ENCODE results near the gene IGLL5.
A peak's percentile ranks its signal among the peaks of the same experiment; 100 is the strongest.

The IGLL5 gene

GRCh38 chr22:22887621-22888503 lies at the start of gene IGLL5:
IGLL5 (plus strand) TSS chr22:22887816; CDS start chr22:22888054, 238 bp downstream.
- no peak for DNase-seq (ENCODE audit: low read depth in 2 of 2, low spot score in 1 of 2)

DNA sequence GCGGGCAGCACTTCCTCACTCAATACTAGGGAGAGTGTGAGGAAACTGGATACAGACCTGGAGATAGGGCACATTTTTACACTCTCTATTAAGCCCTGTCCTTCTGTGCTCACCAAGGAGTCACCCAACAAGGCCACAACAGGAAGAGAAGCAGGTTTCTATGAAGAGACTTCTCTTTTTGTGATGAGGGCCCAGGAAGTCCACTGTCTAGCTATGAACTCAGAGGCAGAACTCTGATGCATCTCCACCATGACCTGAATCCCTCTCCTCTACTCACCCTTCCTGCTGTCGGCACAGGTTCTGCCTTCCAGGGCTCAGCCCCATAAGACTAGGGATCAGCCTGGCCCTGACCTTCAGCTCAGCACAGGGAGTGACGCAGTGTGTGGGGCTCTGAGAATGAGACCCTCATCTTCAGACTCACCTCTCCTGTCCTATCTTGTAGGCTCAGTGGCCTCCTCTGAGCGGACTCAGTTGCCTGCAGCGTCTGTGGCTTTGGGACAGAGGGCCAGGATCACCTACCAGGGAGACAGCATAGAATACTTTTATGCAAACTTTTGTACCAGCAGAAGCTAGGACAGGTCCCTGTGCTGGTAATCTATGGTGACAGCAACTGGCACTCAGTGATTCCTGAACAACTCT lies 49.3 kb upstream of the IGLL5 start:
- no peak for DNase-seq (ENCODE audit: low read depth in 2 of 2, low spot score in 1 of 2)

- DNase-seq (ENCODE audit: low read depth in 2 of 2, low spot score in 1 of 2): no peak
These were observed 47.9 kb upstream of the IGLL5 start for GRCh38 chr22:22839570-22840314.

GRCh38 chr22:22840780-22841179 lies 46.8 kb upstream of the IGLL5 start:
- DNase-seq (ENCODE audit: low read depth in 2 of 2, low spot score in 1 of 2): no peak

DNA sequence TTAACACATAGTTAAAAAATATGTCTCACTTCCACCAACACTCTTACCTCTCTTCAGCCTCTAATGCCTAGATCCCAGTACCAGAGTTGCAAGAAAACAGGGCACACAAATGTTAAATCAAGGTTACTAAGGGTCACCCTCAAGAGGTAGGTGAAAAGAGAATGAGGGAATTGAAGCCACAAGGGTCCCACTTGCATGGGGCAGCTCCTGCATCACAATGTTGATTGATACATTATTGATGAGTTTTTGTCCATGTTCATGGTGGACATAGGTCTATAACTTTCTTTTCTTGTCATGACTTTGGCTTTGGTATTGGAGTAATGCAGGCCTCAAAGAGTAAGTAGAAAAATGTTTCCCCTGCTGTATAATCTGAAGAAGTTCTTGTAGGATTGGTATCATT lies 46.0 kb upstream of the IGLL5 start:
- no peak for DNase-seq (ENCODE audit: low read depth in 2 of 2, low spot score in 1 of 2)

DNA sequence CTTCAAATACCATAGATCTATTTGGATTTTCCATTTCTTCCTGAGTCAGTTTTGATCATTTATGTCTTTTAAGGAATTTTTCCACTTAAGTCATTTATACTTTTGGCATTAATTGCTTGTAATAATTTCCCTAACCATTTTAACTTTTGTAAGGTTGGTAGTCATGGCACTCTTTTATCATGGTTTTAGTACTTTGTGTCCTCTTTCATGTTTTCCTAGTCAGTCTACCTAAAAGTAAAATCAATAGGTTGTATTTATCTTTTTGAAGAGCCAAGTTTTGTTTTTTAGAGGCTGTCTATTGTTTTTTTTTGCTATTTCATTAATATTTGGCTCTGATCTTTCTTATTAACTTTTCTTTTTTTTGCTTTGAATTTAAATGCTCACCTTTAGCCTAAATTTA lies 45.5 kb upstream of the IGLL5 start:
- DNase-seq (ENCODE audit: low read depth in 2 of 2, low spot score in 1 of 2): no peak

GRCh38 chr22:22843848-22844247 lies 43.8 kb upstream of the IGLL5 start:
- DNase-seq (ENCODE audit: low read depth in 2 of 2, low spot score in 1 of 2): no peak

GRCh38 chr22:22847241-22847640 lies 40.4 kb upstream of the IGLL5 start:
- DNase-seq (ENCODE audit: low read depth in 2 of 2, low spot score in 1 of 2): no peak

GRCh38 chr22:22848364-22848866 lies 39.2 kb upstream of the IGLL5 start:
- peak; percentile 16 to 47 for DNase-seq (ENCODE audit: low read depth in 2 of 2, low spot score in 1 of 2)

GRCh38 chr22:22849640-22850610 lies 37.7 kb upstream of the IGLL5 start:
- no peak for DNase-seq (ENCODE audit: low read depth in 2 of 2, low spot score in 1 of 2)

GRCh38 chr22:22851969-22852368 lies 35.6 kb upstream of the IGLL5 start:
- no peak for DNase-seq (ENCODE audit: low read depth in 2 of 2, low spot score in 1 of 2)

- DNase-seq (ENCODE audit: low read depth in 2 of 2, low spot score in 1 of 2): no peak
These were observed 33.9 kb upstream of the IGLL5 start for GRCh38 chr22:22853713-22854112.

DNA sequence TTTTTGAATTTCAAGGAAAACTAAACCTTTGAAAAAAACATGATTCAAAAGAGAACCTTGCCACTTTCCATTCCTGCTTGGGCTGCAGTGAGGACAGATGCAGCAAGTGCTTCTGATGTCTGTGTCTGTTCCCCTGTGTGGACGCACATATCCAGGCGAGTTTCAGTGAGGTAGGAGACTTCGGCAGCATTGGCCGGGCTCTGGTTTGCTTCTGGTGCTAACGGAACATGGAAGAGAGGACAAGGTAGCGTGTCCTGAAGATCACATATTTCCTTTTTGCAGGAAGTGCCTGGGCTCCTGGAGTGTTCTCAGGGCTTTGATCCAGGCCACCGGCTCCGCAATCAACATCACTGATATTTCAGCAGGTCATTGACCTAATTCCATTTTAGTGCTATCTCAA lies 33.1 kb upstream of the IGLL5 start:
- no peak for DNase-seq (ENCODE audit: low read depth in 2 of 2, low spot score in 1 of 2)

DNA sequence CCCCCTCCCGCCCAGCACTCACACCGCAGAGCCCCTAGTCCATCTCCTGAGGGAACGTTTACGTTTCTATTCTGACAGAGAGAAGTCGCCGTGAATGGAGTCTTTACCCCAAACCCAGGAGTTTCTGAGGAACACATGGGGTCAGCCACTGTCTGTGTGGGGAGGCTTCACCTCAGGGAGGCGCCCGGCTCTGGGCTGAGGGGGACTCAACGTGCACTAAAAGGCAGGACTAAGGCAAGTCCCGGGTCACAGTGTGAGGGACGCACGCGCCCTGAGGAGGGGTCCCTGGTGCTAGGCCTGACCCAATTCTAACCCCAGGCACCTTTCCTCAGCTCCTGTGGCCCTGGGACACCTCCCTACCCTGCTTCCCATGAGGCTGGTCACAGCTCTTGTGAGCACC lies 32.5 kb upstream of the IGLL5 start:
- no peak for DNase-seq (ENCODE audit: low read depth in 2 of 2, low spot score in 1 of 2)

- DNase-seq (ENCODE audit: low read depth in 2 of 2, low spot score in 1 of 2): no peak
These were observed 31.9 kb upstream of the IGLL5 start for GRCh38 chr22:22855617-22856308.

DNA sequence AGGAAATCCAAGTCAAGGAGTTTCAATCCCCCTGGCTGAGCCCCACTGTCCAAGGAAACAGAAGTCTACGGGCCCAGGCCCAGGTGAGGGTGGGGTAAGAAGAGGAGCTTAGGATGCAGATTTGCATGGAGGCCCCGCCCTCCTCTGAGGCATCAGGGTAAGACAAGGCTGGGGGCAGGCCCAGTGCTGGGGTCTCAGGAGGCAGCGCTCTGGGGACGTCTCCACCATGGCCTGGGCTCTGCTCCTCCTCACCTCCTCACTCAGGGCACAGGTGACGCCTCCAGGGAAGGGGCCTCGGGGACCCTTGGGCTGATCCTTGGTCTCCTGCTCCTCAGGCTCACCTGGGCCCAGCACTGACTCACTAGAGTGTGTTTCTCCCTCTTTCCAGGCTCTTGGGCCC lies 31.3 kb upstream of the IGLL5 start:
- no peak for DNase-seq (ENCODE audit: low read depth in 2 of 2, low spot score in 1 of 2)

GRCh38 chr22:22856885-22857606 lies 30.6 kb upstream of the IGLL5 start:
- DNase-seq (ENCODE audit: low read depth in 2 of 2, low spot score in 1 of 2): no peak

- no peak for DNase-seq (ENCODE audit: low read depth in 2 of 2, low spot score in 1 of 2)
These were observed 29.7 kb upstream of the IGLL5 start for GRCh38 chr22:22857607-22858558.

Data from stimulated activated CD8-positive, alpha-beta memory T cell treated with anti-CD3 and anti-CD28 coated beads, Interleukin-4, amount 100 ng/mL, for 4 hours (primary cell).